WTC11 (cell line): ENCODE data around the gene SREBF2.

Experiments used
- CTCF ChIP-seq: fragments of 200-600 bp; IDR thresholded peaks from 2 replicates; pipeline ENCODE4 v1.8.0; 2022; ENCODE audit warnings: antibody characterized with exemption
- ESRRA ChIP-seq: sonication (generic); formaldehyde crosslinking; IDR thresholded peaks from 2 replicates; pipeline ENCODE4 v1.8.1; 2022; ENCODE audit warnings: mild to moderate bottlenecking, missing genetic modification reagents, borderline replicate concordance
- SOX15 ChIP-seq: fragments of 250-450 bp; sonication (Bioruptor Pico); IDR thresholded peaks from 2 replicates; pipeline ENCODE4 v1.9.0; 2021; ENCODE audit warnings: mild to moderate bottlenecking
- SP1 ChIP-seq: sonication (generic); formaldehyde crosslinking; conservative IDR thresholded peaks from 2 replicates; pipeline ENCODE4 v1.8.1; 2022; ENCODE audit warnings: missing genetic modification reagents
- USF2 ChIP-seq: sonication (generic); formaldehyde crosslinking; IDR thresholded peaks from 2 replicates; pipeline ENCODE4 v1.8.1; 2023; ENCODE audit warnings: mild to moderate bottlenecking, missing genetic modification reagents, moderate library complexity
- ZNF263 ChIP-seq: sonication (generic); formaldehyde crosslinking; IDR thresholded peaks from 2 replicates; pipeline ENCODE4 v1.8.1; 2022; ENCODE audit warnings: low read depth, mild to moderate bottlenecking, moderate library complexity, missing genetic modification reagents
- ZNF671 ChIP-seq: fragments of 250-450 bp; sonication (Bioruptor Pico); IDR thresholded peaks from 2 replicates; pipeline ENCODE4 v1.8.0; 2021; ENCODE audit warnings: mild to moderate bottlenecking
- TF ChIP-seq, protein P1 (sequence below): sonication (generic); formaldehyde crosslinking; IDR thresholded peaks from 2 replicates; pipeline ENCODE4 v1.8.0; 2022; ENCODE audit warnings: mild to moderate bottlenecking, missing genetic modification reagents
- TF ChIP-seq, protein P2 (sequence below): sonication (generic); formaldehyde crosslinking; IDR thresholded peaks from 2 replicates; pipeline ENCODE4 v1.8.1; 2023; ENCODE audit warnings: mild to moderate bottlenecking, moderate library complexity, missing genetic modification reagents
- TF ChIP-seq, protein P3 (sequence below): sonication (generic); formaldehyde crosslinking; IDR thresholded peaks from 2 replicates; pipeline ENCODE4 v1.8.0; 2022; ENCODE audit warnings: mild to moderate bottlenecking, missing genetic modification reagents
- TF ChIP-seq, protein P4 (sequence below): sonication (generic); formaldehyde crosslinking; conservative IDR thresholded peaks from 2 replicates; pipeline ENCODE4 v1.8.1; 2022; ENCODE audit warnings: mild to moderate bottlenecking, missing genetic modification reagents
- TF ChIP-seq, protein P5 (sequence below): sonication (generic); formaldehyde crosslinking; IDR thresholded peaks from 2 replicates; pipeline ENCODE4 v1.8.0; 2022; ENCODE audit warnings: mild to moderate bottlenecking, missing genetic modification reagents

- TF ChIP-seq ZNF263 (CRISPR knock-in tag), result no peak
- TF ChIP-seq, protein P1, sequence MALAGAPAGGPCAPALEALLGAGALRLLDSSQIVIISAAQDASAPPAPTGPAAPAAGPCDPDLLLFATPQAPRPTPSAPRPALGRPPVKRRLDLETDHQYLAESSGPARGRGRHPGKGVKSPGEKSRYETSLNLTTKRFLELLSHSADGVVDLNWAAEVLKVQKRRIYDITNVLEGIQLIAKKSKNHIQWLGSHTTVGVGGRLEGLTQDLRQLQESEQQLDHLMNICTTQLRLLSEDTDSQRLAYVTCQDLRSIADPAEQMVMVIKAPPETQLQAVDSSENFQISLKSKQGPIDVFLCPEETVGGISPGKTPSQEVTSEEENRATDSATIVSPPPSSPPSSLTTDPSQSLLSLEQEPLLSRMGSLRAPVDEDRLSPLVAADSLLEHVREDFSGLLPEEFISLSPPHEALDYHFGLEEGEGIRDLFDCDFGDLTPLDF, result no peak
- no peak for TF ChIP-seq SP1 (CRISPR knock-in tag)
- no peak for TF ChIP-seq CTCF
- TF ChIP-seq, protein P2, sequence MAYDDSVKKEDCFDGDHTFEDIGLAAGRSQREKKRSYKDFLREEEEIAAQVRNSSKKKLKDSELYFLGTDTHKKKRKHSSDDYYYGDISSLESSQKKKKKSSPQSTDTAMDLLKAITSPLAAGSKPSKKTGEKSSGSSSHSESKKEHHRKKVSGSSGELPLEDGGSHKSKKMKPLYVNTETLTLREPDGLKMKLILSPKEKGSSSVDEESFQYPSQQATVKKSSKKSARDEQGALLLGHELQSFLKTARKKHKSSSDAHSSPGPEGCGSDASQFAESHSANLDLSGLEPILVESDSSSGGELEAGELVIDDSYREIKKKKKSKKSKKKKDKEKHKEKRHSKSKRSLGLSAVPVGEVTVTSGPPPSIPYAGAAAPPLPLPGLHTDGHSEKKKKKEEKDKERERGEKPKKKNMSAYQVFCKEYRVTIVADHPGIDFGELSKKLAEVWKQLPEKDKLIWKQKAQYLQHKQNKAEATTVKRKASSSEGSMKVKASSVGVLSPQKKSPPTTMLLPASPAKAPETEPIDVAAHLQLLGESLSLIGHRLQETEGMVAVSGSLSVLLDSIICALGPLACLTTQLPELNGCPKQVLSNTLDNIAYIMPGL (CRISPR knock-in tag), result no peak
- no peak for TF ChIP-seq SOX15 (CRISPR knock-in tag)
- TF ChIP-seq, protein P3, sequence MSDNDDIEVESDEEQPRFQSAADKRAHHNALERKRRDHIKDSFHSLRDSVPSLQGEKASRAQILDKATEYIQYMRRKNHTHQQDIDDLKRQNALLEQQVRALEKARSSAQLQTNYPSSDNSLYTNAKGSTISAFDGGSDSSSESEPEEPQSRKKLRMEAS (CRISPR knock-in tag), result peak; percentile 6; the same call in 1 of the 2 replicates
- TF ChIP-seq, protein P4, sequence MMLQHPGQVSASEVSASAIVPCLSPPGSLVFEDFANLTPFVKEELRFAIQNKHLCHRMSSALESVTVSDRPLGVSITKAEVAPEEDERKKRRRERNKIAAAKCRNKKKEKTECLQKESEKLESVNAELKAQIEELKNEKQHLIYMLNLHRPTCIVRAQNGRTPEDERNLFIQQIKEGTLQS (CRISPR knock-in tag), result no peak
- no peak; the same call in 1 of the 2 replicates for TF ChIP-seq USF2 (CRISPR knock-in tag)
- TF ChIP-seq ZNF671, result no peak
- TF ChIP-seq ESRRA (CRISPR knock-in tag), result no peak
- TF ChIP-seq, protein P5, sequence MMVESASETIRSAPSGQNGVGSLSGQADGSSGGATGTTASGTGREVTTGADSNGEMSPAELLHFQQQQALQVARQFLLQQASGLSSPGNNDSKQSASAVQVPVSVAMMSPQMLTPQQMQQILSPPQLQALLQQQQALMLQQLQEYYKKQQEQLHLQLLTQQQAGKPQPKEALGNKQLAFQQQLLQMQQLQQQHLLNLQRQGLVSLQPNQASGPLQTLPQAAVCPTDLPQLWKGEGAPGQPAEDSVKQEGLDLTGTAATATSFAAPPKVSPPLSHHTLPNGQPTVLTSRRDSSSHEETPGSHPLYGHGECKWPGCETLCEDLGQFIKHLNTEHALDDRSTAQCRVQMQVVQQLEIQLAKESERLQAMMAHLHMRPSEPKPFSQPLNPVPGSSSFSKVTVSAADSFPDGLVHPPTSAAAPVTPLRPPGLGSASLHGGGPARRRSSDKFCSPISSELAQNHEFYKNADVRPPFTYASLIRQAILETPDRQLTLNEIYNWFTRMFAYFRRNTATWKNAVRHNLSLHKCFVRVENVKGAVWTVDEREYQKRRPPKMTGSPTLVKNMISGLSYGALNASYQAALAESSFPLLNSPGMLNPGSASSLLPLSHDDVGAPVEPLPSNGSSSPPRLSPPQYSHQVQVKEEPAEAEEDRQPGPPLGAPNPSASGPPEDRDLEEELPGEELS (CRISPR knock-in tag), result no peak
These were observed 76.6 kb downstream of the SREBF2 start for GRCh38 chr22:41909310-41910049.
